MM.1S (cell line): Measurements from ENCODE around the gene FGF18.
"Not testable (repeated sequence)": the region's sequence is repeated elsewhere in the genome, so short reads cannot be mapped to it uniquely, and the experiment has no call there.

Experiments
- DNase-seq: peaks from one replicate; pipeline ENCODE4 v3.0.0-alpha.2; 2015
- H2AFZ ChIP-seq: fragments of 300-600 bp; sonication (generic); 2 replicates; pipeline ENCODE4 v1.6.0; 2016; ENCODE audit warnings: antibody characterized with exemption, low read length
- H3F3A ChIP-seq: fragments of 300-600 bp; sonication (generic); 2 replicates; pipeline ENCODE4 v1.6.1; 2016; ENCODE audit warnings: mild to moderate bottlenecking, antibody characterized with exemption, low read length, moderate library complexity, mixed read lengths; ENCODE audit not compliant: insufficient read depth
- H3K27ac ChIP-seq: fragments of 300-600 bp; sonication (generic); 2 replicates; pipeline ENCODE4 v1.5.1; 2016; ENCODE audit warnings: mild to moderate bottlenecking, low read length
- H3K27me3 ChIP-seq: fragments of 300-600 bp; sonication (generic); replicated peaks from 2 replicates; pipeline ENCODE4 v1.6.0; 2016; ENCODE audit warnings: low read length; ENCODE audit not compliant: insufficient read depth
- H3K36me3 ChIP-seq: fragments of 300-600 bp; sonication (generic); replicated peaks from 2 replicates; pipeline ENCODE4 v1.6.1; 2016; ENCODE audit warnings: mild to moderate bottlenecking, low read length, mixed read lengths; ENCODE audit not compliant: insufficient read depth
- H3K4me1 ChIP-seq: fragments of 300-600 bp; sonication (generic); 2 replicates; pipeline ENCODE4 v1.6.1; 2016; ENCODE audit warnings: low read length, mixed read lengths
- H3K4me2 ChIP-seq: fragments of 300-600 bp; sonication (generic); 2 replicates; pipeline ENCODE4 v1.6.0; 2016; ENCODE audit warnings: low read depth, low read length
- H3K4me3 ChIP-seq: fragments of 300-600 bp; sonication (generic); 2 replicates; pipeline ENCODE4 v1.5.1; 2016; ENCODE audit warnings: low read length, mixed read lengths
- H3K79me2 ChIP-seq: fragments of 300-600 bp; sonication (generic); 2 replicates; pipeline ENCODE4 v1.6.1; 2016; ENCODE audit warnings: mixed run types, low read length, mixed read lengths
- H3K9ac ChIP-seq: fragments of 300-600 bp; sonication (generic); 2 replicates; pipeline ENCODE4 v1.6.1; 2016; ENCODE audit warnings: low read length, mixed read lengths
- H3K9me2 ChIP-seq: fragments of 300-600 bp; sonication (generic); replicated peaks from 2 replicates; pipeline ENCODE4 v1.6.1; 2016; ENCODE audit warnings: mild to moderate bottlenecking, low read length, mixed read lengths; ENCODE audit not compliant: insufficient read depth
- H3K9me3 ChIP-seq: fragments of 300-600 bp; sonication (generic); replicated peaks from 2 replicates; pipeline ENCODE4 v1.6.1; 2016; ENCODE audit warnings: mild to moderate bottlenecking, low read length, mixed read lengths; ENCODE audit not compliant: insufficient read depth
- H4K20me1 ChIP-seq: fragments of 300-600 bp; sonication (generic); 2 replicates; pipeline ENCODE4 v1.6.1; 2016; ENCODE audit warnings: mild to moderate bottlenecking, low read length, moderate library complexity, mixed read lengths; ENCODE audit not compliant: insufficient read depth
- CTCF ChIP-seq: fragments of 300-600 bp; sonication (generic); IDR thresholded peaks from 2 replicates; pipeline ENCODE4 v1.5.1; 2016; ENCODE audit warnings: antibody characterized with exemption, low read length, mixed read lengths
- EZH2 ChIP-seq: fragments of 300-600 bp; sonication (generic); optimal IDR thresholded peaks from 2 replicates; pipeline ENCODE3; 2017; ENCODE audit warnings: low read depth, mild to moderate bottlenecking, antibody characterized with exemption, low read length, mixed read lengths
- EZH2phosphoT487 ChIP-seq: fragments of 300-600 bp; sonication (generic); IDR thresholded peaks from 2 replicates; pipeline ENCODE4 v1.6.1; 2018; ENCODE audit warnings: antibody characterized with exemption, low read length

Gene FGF18

GRCh38 chr5:171397190-171397589, 22.3 kb upstream of the FGF18 start:
- Histone ChIP-seq H3K27me3 (no peaks in the 10 kb centered on the region), H3K27ac (no peak overlapping the region), H3K36me3 (peaks cover 55% of the 10 kb centered on the region), H3K4me1 (peaks cover 5% of the 10 kb centered on the region; the same call in 1 of the 2 replicates), H4K20me1 (peaks cover 97% of the 10 kb centered on the region), H2AFZ (no peak overlapping the region), H3K9me3 (no peaks in the 10 kb centered on the region), H3K4me2 (no peak overlapping the region), H3F3A (peaks cover 51% of the 10 kb centered on the region), H3K79me2 (peaks cover 97% of the 10 kb centered on the region), H3K4me3 (no peak overlapping the region), H3K9ac (no peak overlapping the region), H3K9me2 (no peaks in the 10 kb centered on the region)
- DNase-seq: no peak
- TF ChIP-seq EZH2phosphoT487 (no peak), EZH2 (no peak), CTCF (no peak)

- TF ChIP-seq CTCF: no peak
- TF ChIP-seq EZH2phosphoT487: no peak
- no peak for TF ChIP-seq EZH2
- Histone ChIP-seq H3K9ac (no peak overlapping the region), H3K36me3 (peaks cover 51% of the 10 kb centered on the region), H3K4me1 (peaks cover 3% of the 10 kb centered on the region; the same call in 1 of the 2 replicates), H3K27ac (no peak overlapping the region), H2AFZ (no peak overlapping the region), H3K9me2 (no peaks in the 10 kb centered on the region), H3K4me3 (no peak overlapping the region), H4K20me1 (peaks cover 93% of the 10 kb centered on the region), H3K4me2 (no peak overlapping the region), H3K27me3 (no peaks in the 10 kb centered on the region), H3F3A (peaks cover 47% of the 10 kb centered on the region), H3K9me3 (no peaks in the 10 kb centered on the region), H3K79me2 (peaks cover 93% of the 10 kb centered on the region)
- DNase-seq: no peak
Observed at GRCh38 chr5:171397599-171397998, 21.8 kb upstream of the FGF18 start.

GRCh38 chr5:171398660-171399059, 20.8 kb upstream of the FGF18 start:
- peaks cover 82% of the 10 kb centered on the region for H4K20me1 ChIP-seq

GRCh38 chr5:171400169-171400568, 19.3 kb upstream of the FGF18 start:
- Histone ChIP-seq H3K27ac (no peak overlapping the region), H3K36me3 (peaks cover 43% of the 10 kb centered on the region), H2AFZ (no peak overlapping the region), H3K9ac (no peak overlapping the region), H4K20me1 (peaks cover 73% of the 10 kb centered on the region), H3K4me1 (0 out of 2 replicates have a peak, but pooled peaks cover 3% of the 10 kb centered on the region), H3K9me3 (no peaks in the 10 kb centered on the region), H3K9me2 (no peaks in the 10 kb centered on the region), H3K4me3 (no peak overlapping the region), H3K4me2 (no peak overlapping the region), H3K79me2 (peaks cover 73% of the 10 kb centered on the region), H3K27me3 (no peaks in the 10 kb centered on the region), H3F3A (peaks cover 43% of the 10 kb centered on the region)
- TF ChIP-seq EZH2 (no peak), EZH2phosphoT487 (no peak), CTCF (no peak)
- no peak for DNase-seq

More at GRCh38 chr5:171398660-171399059, 20.8 kb upstream of the FGF18 start:
- not testable (repeated sequence) for H3K27ac ChIP-seq, H3K4me1 ChIP-seq, H2AFZ ChIP-seq, H3K9ac ChIP-seq, DNase-seq, H3K27me3 ChIP-seq, H3K4me2 ChIP-seq, H3K4me3 ChIP-seq, H3K9me2 ChIP-seq, H3K9me3 ChIP-seq
- Histone ChIP-seq H3K36me3 (peaks cover 41% of the 10 kb centered on the region), H3K79me2 (peaks cover 83% of the 10 kb centered on the region), H3F3A (peaks cover 43% of the 10 kb centered on the region)
